ENCODE results near the gene PTX3.

PTX3 gene

GRCh38 chr3:157436583-157437291 is at the start of gene PTX3:
Gene PTX3, plus strand, starts transcription at chr3:157436850. Its CDS starts 84 bp downstream, at chr3:157436934.
- peak; percentile 64 for DNase-seq

GRCh38 chr3:157387708-157388435 is 48.8 kb upstream of the PTX3 start:
- no peak for DNase-seq

- DNase-seq: no peak
Observed at GRCh38 chr3:157388976-157389375, 47.7 kb upstream of the PTX3 start.

GRCh38 chr3:157390713-157391515 is 45.7 kb upstream of the PTX3 start:
- no peak for DNase-seq

GRCh38 chr3:157392104-157392503 is 44.5 kb upstream of the PTX3 start:
- DNase-seq: no peak

GRCh38 chr3:157393113-157393512 is 43.5 kb upstream of the PTX3 start:
- no peak for DNase-seq

GRCh38 chr3:157394411-157394810 is 42.2 kb upstream of the PTX3 start:
- no peak for DNase-seq

GRCh38 chr3:157398598-157398997 is 38.1 kb upstream of the PTX3 start:
- no peak for DNase-seq

- no peak for DNase-seq
Observed at GRCh38 chr3:157404381-157404780, 32.3 kb upstream of the PTX3 start.

- DNase-seq: no peak
Observed at GRCh38 chr3:157405457-157405856, 31.2 kb upstream of the PTX3 start.

GRCh38 chr3:157406394-157406793 is 30.3 kb upstream of the PTX3 start:
- no peak for DNase-seq

GRCh38 chr3:157407769-157408168 is 28.9 kb upstream of the PTX3 start:
- DNase-seq: no peak

GRCh38 chr3:157408499-157409149 is 28.0 kb upstream of the PTX3 start:
- DNase-seq: no peak

- no peak for DNase-seq
Observed at GRCh38 chr3:157409516-157409915, 27.1 kb upstream of the PTX3 start.

- DNase-seq: no peak
Observed at GRCh38 chr3:157410945-157411344, 25.7 kb upstream of the PTX3 start.

GRCh38 chr3:157412323-157412855 is 24.3 kb upstream of the PTX3 start:
- no peak for DNase-seq

- no peak for DNase-seq
Observed at GRCh38 chr3:157414861-157415260, 21.8 kb upstream of the PTX3 start.

GRCh38 chr3:157416347-157417087 is 20.1 kb upstream of the PTX3 start:
- no peak for DNase-seq

GRCh38 chr3:157417247-157417646 is 19.4 kb upstream of the PTX3 start:
- no peak for DNase-seq

GRCh38 chr3:157418104-157418503 is 18.5 kb upstream of the PTX3 start:
- no peak for DNase-seq

GRCh38 chr3:157420606-157421130 is 16.0 kb upstream of the PTX3 start:
- DNase-seq: no peak

- DNase-seq: no peak
Observed at GRCh38 chr3:157423337-157423736, 13.3 kb upstream of the PTX3 start.
